HCT116 (cell line): ENCODE results near the gene HMGB4. TPM values are rescaled to one million over a fixed set of nuclear protein-coding genes. Genes with fewer than 3 reads are reported as not detected.

ENCODE experiments used
- ATAC-seq: fragments of 200-7000 bp; cut with Tn5 transposase; 2 replicates; pipeline ENCODE4 v1.9.1; 2020; ENCODE audit warnings: mild to moderate bottlenecking, moderate library complexity
- BruUV-seq: library from RNA; stranded (reverse); fragments of 400-500 nt; replicated peaks from 2 replicates; lab custom pipeline; 2021; lab: Mats Ljungman, UMichigan
- CTCF ChIA-PET: fragments of 300-600 bp; sonication (Branson Sonifier 250); formaldehyde crosslinking; loops from one replicate; lab custom pipeline; 2021; ENCODE audit warnings: antibody characterized with exemption; lab: Charles Lee
- POLR2A ChIA-PET: fragments of 300-600, 350-600 bp; sonication (Branson Sonifier 250); formaldehyde crosslinking; loops from one replicate; lab custom pipeline; 2021; ENCODE audit warnings: antibody characterized with exemption; lab: Charles Lee
- RAD21 ChIA-PET, 2 experiments: fragments of 300-600 bp; sonication (Branson Sonifier 250); formaldehyde crosslinking; loops; one replicate each; lab custom pipeline; 2023; ENCODE audit warnings: low total read pairs in 2 of 2; ENCODE audit not compliant: uncharacterized antibody in 2 of 2, unreplicated experiment in 2 of 2, low non-redundant PET in 1 of 2; lab: Charles Lee
- DNase-seq: peaks from one replicate; pipeline ENCODE4 v3.0.0-alpha.2; 2010; ENCODE audit warnings: low read depth, low spot score
- H2AFZ ChIP-seq: fragments of 200-600 bp; shearing (Covaris generic), sonication (generic); 2 replicates; pipeline ENCODE4 v1.6.1; 2017; ENCODE audit warnings: low read depth, mixed run types, mixed read lengths, antibody characterized with exemption, low read length; ENCODE audit not compliant: poor library complexity, severe bottlenecking
- H3K27ac ChIP-seq: 2 replicates; pipeline ENCODE4 v1.5.1; 2012; ENCODE audit warnings: low read depth, low read length
- H3K27me3 ChIP-seq: fragments of 200-600 bp; sonication (generic); 2 replicates; pipeline ENCODE4 v1.6.1; 2016; ENCODE audit warnings: mixed run types, low read length, mixed read lengths; ENCODE audit not compliant: insufficient read depth
- H3K36me3 ChIP-seq, 2 experiments: fragments of 200-500 bp in 1 of 2; fragments of 200-600 bp in 1 of 2; sonication (Bioruptor generic) in 1 of 2; sonication (generic) in 1 of 2; 2 replicates each; pipeline versions ENCODE4 v1.5.1 to v1.6.1; 2014 to 2016; ENCODE audit warnings: low read length in 2 of 2, inconsistent platforms in 1 of 2, mixed read lengths in 1 of 2, mixed run types in 1 of 2; ENCODE audit not compliant: insufficient read depth in 2 of 2, control insufficient read depth in 1 of 2
- H3K4me1 ChIP-seq, 2 experiments: fragments of 200-600 bp in 1 of 2; sonication (generic) in 1 of 2; 2 replicates each; pipeline versions ENCODE4 v1.5.1 to v1.6.1; 2012 to 2017; ENCODE audit warnings: low read length in 2 of 2, inconsistent platforms in 1 of 2, mild to moderate bottlenecking in 1 of 2, mixed read lengths in 1 of 2, mixed run types in 1 of 2, moderate library complexity in 1 of 2; ENCODE audit not compliant: insufficient read depth in 2 of 2, control insufficient read depth in 1 of 2
- H3K4me2 ChIP-seq: fragments of 200-600 bp; sonication (generic); 2 replicates; pipeline ENCODE4 v1.6.1; 2017; ENCODE audit warnings: mixed run types, low read length, mixed read lengths
- H3K4me3 ChIP-seq, 2 experiments: fragments of 200-600 bp in 1 of 2; sonication (generic) in 1 of 2; replicated peaks in 1 of 2; 2 replicates each; pipeline ENCODE4 v1.5.1; 2011 to 2016; ENCODE audit warnings: low read length in 2 of 2, control low read depth in 1 of 2, low read depth in 1 of 2, mild to moderate bottlenecking in 1 of 2, mixed read lengths in 1 of 2, mixed run types in 1 of 2
- H3K79me2 ChIP-seq: fragments of 200-600 bp; sonication (generic); 2 replicates; pipeline ENCODE4 v1.6.1; 2017; ENCODE audit warnings: mild to moderate bottlenecking, mixed run types, low read length, moderate library complexity, mixed read lengths; ENCODE audit not compliant: insufficient read depth
- H3K9ac ChIP-seq: fragments of 200-600 bp; sonication (generic); 2 replicates; pipeline ENCODE4 v1.6.1; 2016; ENCODE audit warnings: low read length, mixed read lengths
- H3K9me2 ChIP-seq: fragments of 200-600 bp; sonication (generic), shearing (Covaris generic); 2 replicates; pipeline ENCODE4 v1.6.1; 2017; ENCODE audit warnings: mixed run types, mild to moderate bottlenecking, moderate library complexity; ENCODE audit not compliant: insufficient read depth
- H3K9me3 ChIP-seq, 2 experiments: fragments of 200-500 bp in 1 of 2; fragments of 200-600 bp in 1 of 2; sonication (Bioruptor generic) in 1 of 2; sonication (generic) in 1 of 2; 2 replicates each; pipeline ENCODE4 v1.6.1; 2014 to 2017; ENCODE audit warnings: low read length in 2 of 2, mixed read lengths in 2 of 2, inconsistent platforms in 1 of 2, low read depth in 1 of 2, mild to moderate bottlenecking in 1 of 2, mixed run types in 1 of 2, moderate library complexity in 1 of 2; ENCODE audit not compliant: control insufficient read depth in 1 of 2, insufficient read depth in 1 of 2
- H4K20me1 ChIP-seq: fragments of 200-600 bp; sonication (generic), shearing (Covaris generic); 2 replicates; pipeline ENCODE4 v1.6.1; 2017; ENCODE audit warnings: mixed run types, mild to moderate bottlenecking, moderate library complexity; ENCODE audit not compliant: insufficient read depth
- CBX3 ChIP-seq: IDR thresholded peaks from 2 replicates; pipeline ENCODE4 v1.6.1; 2012; ENCODE audit warnings: low read depth
- MAX ChIP-seq: IDR thresholded peaks from 2 replicates; pipeline ENCODE4 v1.6.1; 2012
- RAD21 ChIP-seq: IDR thresholded peaks from 2 replicates; pipeline ENCODE4 v1.6.1; 2012; ENCODE audit warnings: low read depth, mild to moderate bottlenecking
- SRF ChIP-seq: IDR thresholded peaks from 2 replicates; pipeline ENCODE4 v1.6.1; 2012; ENCODE audit warnings: low read depth
- YY1 ChIP-seq: IDR thresholded peaks from 2 replicates; pipeline ENCODE4 v1.6.1; 2011; ENCODE audit warnings: low read length, low read depth, moderate library complexity, mild to moderate bottlenecking; ENCODE audit not compliant: insufficient replicate concordance; ENCODE audit errors: extremely low read depth
- ZFX ChIP-seq: fragments of 450-650 bp; IDR thresholded peaks from 2 replicates; pipeline ENCODE4 v1.6.1; 2017
- ZNF274 ChIP-seq: fragments of 200-500 bp; sonication (Bioruptor generic); IDR thresholded peaks from 2 replicates; pipeline ENCODE4 v1.6.1; 2014; ENCODE audit warnings: mild to moderate bottlenecking, low read depth, low read length, inconsistent platforms
- intact Hi-C: fragments of 100-400 bp; cut with micrococcal nuclease; formaldehyde crosslinking; loops from 2 replicates; pipeline ENCODE4 v1.10.0; 2022
- total RNA-seq: library from RNA; stranded (reverse); gene quantifications from one replicate; pipeline ENCODE4 v1.2.1, GENCODE V29; 2021; ENCODE audit not compliant: unreplicated experiment

HMGB4 gene
- total RNA-seq, 1 experiment from 2014 or later: not detected

DNA sequence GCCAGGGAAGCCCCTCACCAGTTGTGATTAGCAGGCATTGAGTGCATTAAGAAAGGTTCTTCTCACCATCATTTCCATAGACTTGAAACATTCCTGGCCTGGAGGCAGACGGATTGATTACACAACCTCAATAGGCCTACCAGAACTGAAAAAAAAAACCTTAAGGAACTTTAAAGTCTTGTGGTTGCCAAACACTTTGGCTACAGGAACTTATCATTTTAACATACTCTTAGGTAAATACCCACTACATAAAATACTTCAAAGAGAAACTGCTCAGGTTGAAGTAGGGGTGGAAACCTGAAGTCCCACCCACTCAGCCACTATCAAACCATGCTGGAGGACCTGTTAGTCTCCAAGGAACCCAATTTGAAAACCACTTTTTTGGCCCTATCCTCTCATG lies 22.4 kb upstream of the HMGB4 start:
- no peaks in the 10 kb centered on the region for H3K79me2 ChIP-seq
- H3K4me3 ChIP-seq: no peak overlapping the region
- no peaks in the 10 kb centered on the region for H3K4me1 ChIP-seq
- no peak overlapping the region for H3K9ac ChIP-seq
- no peaks in the 10 kb centered on the region for H3K9me3 ChIP-seq
- RAD21 ChIA-PET: no interaction called here
- no peak overlapping the region for H3K4me2 ChIP-seq
- CTCF ChIA-PET: no interaction called here
- no peaks in the 10 kb centered on the region for H3K36me3 ChIP-seq
- H3K9me2 ChIP-seq: no peaks in the 10 kb centered on the region
- BruUV-seq: no TSS peak
- H2AFZ ChIP-seq: no peak overlapping the region
- no peak for TF ChIP-seq ZFX
- no peak for TF ChIP-seq MAX
- TF ChIP-seq YY1: no peak
- no peak for TF ChIP-seq ZNF274
- no peak for TF ChIP-seq SRF
- no peak for DNase-seq
- no peaks in the 10 kb centered on the region for H4K20me1 ChIP-seq
- H3K27me3 ChIP-seq: peaks cover 26% of the 10 kb centered on the region
- POLR2A ChIA-PET: no interaction called here
- ATAC-seq: no peak
- H3K27ac ChIP-seq: no peak overlapping the region
- intact Hi-C loops: no loop called here

DNA sequence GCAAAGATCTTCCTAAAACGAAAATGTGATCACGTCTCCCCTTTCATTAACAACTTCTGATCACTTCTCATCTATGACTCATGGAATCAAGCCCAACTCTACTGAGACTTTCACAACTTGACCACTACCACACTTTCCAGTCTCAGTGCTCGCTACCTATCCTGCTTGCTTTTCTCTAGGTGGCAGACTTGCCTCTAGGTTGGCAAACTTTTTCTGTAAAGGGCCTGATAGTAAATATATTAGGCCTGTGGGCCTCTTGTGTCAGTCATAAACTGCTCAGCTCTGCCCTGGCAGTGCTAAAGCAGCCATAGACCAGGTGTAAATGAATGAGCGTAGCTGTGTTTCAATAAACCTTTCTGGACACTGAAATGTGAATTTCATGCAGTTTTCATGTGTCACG lies 21.5 kb upstream of the HMGB4 start:
- H4K20me1 ChIP-seq: no peaks in the 10 kb centered on the region
- no TSS peak for BruUV-seq
- H3K4me2 ChIP-seq: no peak overlapping the region
- no peak overlapping the region for H3K4me3 ChIP-seq
- intact Hi-C loops: no loop called here
- no peak for ATAC-seq
- H3K4me1 ChIP-seq: no peaks in the 10 kb centered on the region
- CTCF ChIA-PET: no interaction called here
- no peaks in the 10 kb centered on the region for H3K36me3 ChIP-seq
- no peaks in the 10 kb centered on the region for H3K9me2 ChIP-seq
- H3K27ac ChIP-seq: no peak overlapping the region
- RAD21 ChIA-PET: no interaction called here
- no peak overlapping the region for H3K9ac ChIP-seq
- TF ChIP-seq RAD21 (peak; percentile 17; the same call in 1 of the 2 replicates), CBX3 (no peak)
- TF ChIP-seq, all 23 proteins: peak for 1
- Histone ChIP-seq H3K9me3 (no peaks in the 10 kb centered on the region), H2AFZ (no peak overlapping the region), H3K79me2 (no peaks in the 10 kb centered on the region), H3K27me3 (peaks cover 29% of the 10 kb centered on the region)
- POLR2A ChIA-PET: no interaction called here
- no peak for DNase-seq
